Measurements from ENCODE around the gene SLC27A5. TPM values are rescaled to one million over a fixed set of nuclear protein-coding genes. Genes with fewer than 3 reads are reported as not detected.

Gene SLC27A5
- total and polyA plus RNA-seq, 2 of the 13 experiments (the other 11 are each of a cell fraction or from before 2014, with no cell fraction given), result 30.3 to 40.2 TPM

GRCh38 chr19:58513694-58514563 is 2.1 kb upstream of the SLC27A5 start (continued):
- TF ChIP-seq ZNF773 (CRISPR knock-in tag; IDR thresholded peaks at IDR 0.05; ENCODE audit: borderline replicate concordance), result no peak
- TF ChIP-seq ZBED4 (CRISPR knock-in tag; IDR thresholded peaks at IDR 0.05; ENCODE audit: borderline replicate concordance), result peak; percentile 58; the same call in 1 of the 2 replicates
- TF ChIP-seq, protein P1, sequence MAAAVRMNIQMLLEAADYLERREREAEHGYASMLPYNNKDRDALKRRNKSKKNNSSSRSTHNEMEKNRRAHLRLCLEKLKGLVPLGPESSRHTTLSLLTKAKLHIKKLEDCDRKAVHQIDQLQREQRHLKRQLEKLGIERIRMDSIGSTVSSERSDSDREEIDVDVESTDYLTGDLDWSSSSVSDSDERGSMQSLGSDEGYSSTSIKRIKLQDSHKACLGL (CRISPR knock-in tag; IDR thresholded peaks at IDR 0.05), result peak; percentile 85
- peak; percentile 36; the same call in 1 of the 2 replicates for TF ChIP-seq NRL (CRISPR knock-in tag; IDR thresholded peaks at IDR 0.05; ENCODE audit: borderline replicate concordance)
- TF ChIP-seq ZNF501 (CRISPR knock-in tag; IDR thresholded peaks at IDR 0.05), result 0 out of 2 replicates have a peak, but pooled peaks have one; percentile 42
- TF ChIP-seq RFX1 (IDR thresholded peaks at IDR 0.05), result no peak
- no peak for TF ChIP-seq MAFF (IDR thresholded peaks at IDR 0.05; ENCODE audit: low read depth, low read length)
- no peak for TF ChIP-seq ZNF567 (CRISPR knock-in tag; IDR thresholded peaks at IDR 0.05; ENCODE audit: borderline replicate concordance)
- TF ChIP-seq SPEN (CRISPR knock-in tag; IDR thresholded peaks at IDR 0.05; ENCODE audit: low read depth), result peak; percentile 94
- no peak for TF ChIP-seq ZNF879 (CRISPR knock-in tag; IDR thresholded peaks at IDR 0.05)
- TF ChIP-seq ZNF572 (CRISPR knock-in tag; IDR thresholded peaks at IDR 0.05), result no peak
- TF ChIP-seq CHD2 (IDR thresholded peaks at IDR 0.05; ENCODE audit: low read depth, low read length), result 0 out of 2 replicates have a peak, but pooled peaks have one; percentile 41
- TF ChIP-seq, protein P2, sequence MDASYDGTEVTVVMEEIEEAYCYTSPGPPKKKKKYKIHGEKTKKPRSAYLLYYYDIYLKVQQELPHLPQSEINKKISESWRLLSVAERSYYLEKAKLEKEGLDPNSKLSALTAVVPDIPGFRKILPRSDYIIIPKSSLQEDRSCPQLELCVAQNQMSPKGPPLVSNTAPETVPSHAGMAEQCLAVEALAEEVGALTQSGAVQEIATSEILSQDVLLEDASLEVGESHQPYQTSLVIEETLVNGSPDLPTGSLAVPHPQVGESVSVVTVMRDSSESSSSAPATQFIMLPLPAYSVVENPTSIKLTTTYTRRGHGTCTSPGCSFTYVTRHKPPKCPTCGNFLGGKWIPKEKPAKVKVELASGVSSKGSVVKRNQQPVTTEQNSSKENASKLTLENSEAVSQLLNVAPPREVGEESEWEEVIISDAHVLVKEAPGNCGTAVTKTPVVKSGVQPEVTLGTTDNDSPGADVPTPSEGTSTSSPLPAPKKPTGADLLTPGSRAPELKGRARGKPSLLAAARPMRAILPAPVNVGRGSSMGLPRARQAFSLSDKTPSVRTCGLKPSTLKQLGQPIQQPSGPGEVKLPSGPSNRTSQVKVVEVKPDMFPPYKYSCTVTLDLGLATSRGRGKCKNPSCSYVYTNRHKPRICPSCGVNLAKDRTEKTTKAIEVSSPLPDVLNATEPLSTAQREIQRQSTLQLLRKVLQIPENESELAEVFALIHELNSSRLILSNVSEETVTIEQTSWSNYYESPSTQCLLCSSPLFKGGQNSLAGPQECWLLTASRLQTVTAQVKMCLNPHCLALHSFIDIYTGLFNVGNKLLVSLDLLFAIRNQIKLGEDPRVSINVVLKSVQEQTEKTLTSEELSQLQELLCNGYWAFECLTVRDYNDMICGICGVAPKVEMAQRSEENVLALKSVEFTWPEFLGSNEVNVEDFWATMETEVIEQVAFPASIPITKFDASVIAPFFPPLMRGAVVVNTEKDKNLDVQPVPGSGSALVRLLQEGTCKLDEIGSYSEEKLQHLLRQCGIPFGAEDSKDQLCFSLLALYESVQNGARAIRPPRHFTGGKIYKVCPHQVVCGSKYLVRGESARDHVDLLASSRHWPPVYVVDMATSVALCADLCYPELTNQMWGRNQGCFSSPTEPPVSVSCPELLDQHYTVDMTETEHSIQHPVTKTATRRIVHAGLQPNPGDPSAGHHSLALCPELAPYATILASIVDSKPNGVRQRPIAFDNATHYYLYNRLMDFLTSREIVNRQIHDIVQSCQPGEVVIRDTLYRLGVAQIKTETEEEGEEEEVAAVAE (CRISPR knock-in tag; IDR thresholded peaks at IDR 0.05; ENCODE audit: borderline replicate concordance), result no peak
- TF ChIP-seq TRIM24 (CRISPR knock-in tag; IDR thresholded peaks at IDR 0.05), result no peak
- TF ChIP-seq PPARG (CRISPR knock-in tag; conservative IDR thresholded peaks at IDR 0.05), result 0 out of 2 replicates have a peak, but pooled peaks have one; percentile 43
- 0 out of 2 replicates have a peak, but pooled peaks have one; percentile 27 for TF ChIP-seq ZNF792 (CRISPR knock-in tag; IDR thresholded peaks at IDR 0.05)
- TF ChIP-seq DDIT3 (CRISPR knock-in tag; IDR thresholded peaks at IDR 0.05), result no peak
- TF ChIP-seq HNF4G (IDR thresholded peaks at IDR 0.05; ENCODE audit: borderline replicate concordance, low read depth, low read length), result no peak
- 0 out of 2 replicates have a peak, but pooled peaks have one; percentile 62 for TF ChIP-seq HNF4G (CRISPR knock-in tag; IDR thresholded peaks at IDR 0.05; ENCODE audit: borderline replicate concordance, low read depth)
- TF ChIP-seq DNMT3B (CRISPR knock-in tag; conservative IDR thresholded peaks at IDR 0.05), result no peak

All from HepG2 (cell line).